ENCODE measurements around the gene OAS2. TPM values are rescaled to one million over a fixed set of nuclear protein-coding genes. Genes with fewer than 3 reads are reported as not detected.

The OAS2 gene
- total RNA-seq, 1 donor from 2014 or later = 0.36 TPM

GRCh38 chr12:113000433-113000832, 22.1 kb downstream of the OAS2 start:
- Mint-ChIP-seq H3K27ac (no peak overlapping the region), H3K36me3 (no peaks in the 10 kb centered on the region), H3K4me3 (no peak overlapping the region), H3K4me1 (no peaks in the 10 kb centered on the region), H3K9me3 (peaks cover 9% of the 10 kb centered on the region), H3K27me3 (ENCODE audit: low read depth) (peaks cover 58% of the 10 kb centered on the region)
- TF ChIP-seq CTCF (IDR thresholded peaks at IDR 0.05; ENCODE audit: unreplicated experiment) = no peak
- no peak for DNase-seq (ENCODE audit: low spot score in 2 of 2, unreplicated experiment in 2 of 2)

- Mint-ChIP-seq H3K9me3 (peaks cover 9% of the 10 kb centered on the region), H3K4me3 (no peak overlapping the region), H3K27ac (no peak overlapping the region), H3K4me1 (no peaks in the 10 kb centered on the region), H3K36me3 (no peaks in the 10 kb centered on the region), H3K27me3 (ENCODE audit: low read depth) (peaks cover 57% of the 10 kb centered on the region)
- TF ChIP-seq CTCF (IDR thresholded peaks at IDR 0.05; ENCODE audit: unreplicated experiment) = no peak
- DNase-seq (ENCODE audit: low spot score in 2 of 2, unreplicated experiment in 2 of 2) = no peak
Observed at GRCh38 chr12:113002155-113002554, 23.8 kb downstream of the OAS2 start.

GRCh38 chr12:113002676-113003075, 24.4 kb downstream of the OAS2 start:
- Mint-ChIP-seq H3K4me3 (no peak overlapping the region), H3K27me3 (ENCODE audit: low read depth) (peaks cover 56% of the 10 kb centered on the region), H3K27ac (no peak overlapping the region), H3K36me3 (no peaks in the 10 kb centered on the region), H3K4me1 (no peaks in the 10 kb centered on the region), H3K9me3 (peaks cover 6% of the 10 kb centered on the region)
- no peak for TF ChIP-seq CTCF (IDR thresholded peaks at IDR 0.05; ENCODE audit: unreplicated experiment)
- DNase-seq (ENCODE audit: low spot score in 2 of 2, unreplicated experiment in 2 of 2) = no peak

- Mint-ChIP-seq H3K4me3 (no peak overlapping the region), H3K4me1 (no peaks in the 10 kb centered on the region), H3K27me3 (ENCODE audit: low read depth) (peaks cover 58% of the 10 kb centered on the region), H3K36me3 (no peaks in the 10 kb centered on the region), H3K9me3 (peaks cover 2% of the 10 kb centered on the region), H3K27ac (no peak overlapping the region)
- no peak for DNase-seq (ENCODE audit: low spot score in 2 of 2, unreplicated experiment in 2 of 2)
- no peak for TF ChIP-seq CTCF (IDR thresholded peaks at IDR 0.05; ENCODE audit: unreplicated experiment)
Observed at GRCh38 chr12:113003636-113004035, 25.3 kb downstream of the OAS2 start.

GRCh38 chr12:113005762-113006161, 27.4 kb downstream of the OAS2 start:
- peaks cover 67% of the 10 kb centered on the region for H3K27me3 Mint-ChIP-seq (ENCODE audit: low read depth)
- no peak overlapping the region for H3K27ac Mint-ChIP-seq
- no peaks in the 10 kb centered on the region for H3K9me3 Mint-ChIP-seq
- no peaks in the 10 kb centered on the region for H3K4me1 Mint-ChIP-seq
- no peak overlapping the region for H3K4me3 Mint-ChIP-seq
- peak; percentile 41 for TF ChIP-seq CTCF (IDR thresholded peaks at IDR 0.05; ENCODE audit: unreplicated experiment)
- no peaks in the 10 kb centered on the region for H3K36me3 Mint-ChIP-seq
- DNase-seq (ENCODE audit: low spot score in 2 of 2, unreplicated experiment in 2 of 2) = no peak

GRCh38 chr12:113006206-113006605, 27.9 kb downstream of the OAS2 start:
- H3K4me3 Mint-ChIP-seq = no peak overlapping the region
- no peaks in the 10 kb centered on the region for H3K4me1 Mint-ChIP-seq
- no peak overlapping the region for H3K27ac Mint-ChIP-seq
- no peak for DNase-seq (ENCODE audit: low spot score in 2 of 2, unreplicated experiment in 2 of 2)
- no peak for TF ChIP-seq CTCF (IDR thresholded peaks at IDR 0.05; ENCODE audit: unreplicated experiment)
- H3K9me3 Mint-ChIP-seq = no peaks in the 10 kb centered on the region
- peaks cover 70% of the 10 kb centered on the region for H3K27me3 Mint-ChIP-seq (ENCODE audit: low read depth)
- H3K36me3 Mint-ChIP-seq = no peaks in the 10 kb centered on the region
